ENCODE results near the gene AUTS2. TPM values are rescaled to one million over a fixed set of nuclear protein-coding genes. Genes with fewer than 3 reads are reported as not detected.
A peak's percentile ranks its signal among the peaks of the same experiment; 100 is the strongest.

The AUTS2 gene
- total RNA-seq, 1 experiment from 2014 or later, result 256 TPM

- Histone ChIP-seq H3K18ac (ENCODE audit: insufficient read length, low read depth, low read length) (no peak overlapping the region), H3K79me1 (ENCODE audit: insufficient read depth, low read depth, low read length, poor library complexity, severe bottlenecking) (no peaks in the 10 kb centered on the region), H3K27me3 (ENCODE audit: insufficient read depth, low read length) (no peaks in the 10 kb centered on the region), H2AK5ac (ENCODE audit: insufficient read length, low read length) (no peak overlapping the region), H3K14ac (ENCODE audit: insufficient read depth, low read length) (no peak overlapping the region), H3K9me3 (ENCODE audit: control insufficient read depth, low read depth, low read length) (no peaks in the 10 kb centered on the region), H2BK12ac (ENCODE audit: insufficient read length, low read depth, low read length) (no peak overlapping the region), H2BK20ac (ENCODE audit: low read depth, low read length, poor library complexity, severe bottlenecking) (no peak overlapping the region), H3K23ac (ENCODE audit: insufficient read length, low read depth, low read length) (no peak overlapping the region), H3K56ac (ENCODE audit: insufficient read length, low read depth, low read length) (no peak overlapping the region), H2AFZ (ENCODE audit: low read length) (no peak overlapping the region), H3K9ac (ENCODE audit: extremely low read depth, insufficient read length, low read length) (no peak overlapping the region), H3K4me1 (ENCODE audit: insufficient read depth, low read length) (peaks cover 2% of the 10 kb centered on the region; the same call in 1 of the 2 replicates), H3K27ac (ENCODE audit: insufficient read length, low read depth, low read length) (no peak overlapping the region), H2BK120ac (ENCODE audit: low read depth, low read length, poor library complexity, severe bottlenecking) (no peak overlapping the region), H3K79me2 (ENCODE audit: insufficient read depth, low read length) (no peaks in the 10 kb centered on the region), H3K4me2 (ENCODE audit: insufficient read depth, insufficient read length, low read length) (no peak overlapping the region), H4K8ac (replicated peaks; ENCODE audit: insufficient read length, low read depth, low read length) (no peak overlapping the region), H3K4ac (ENCODE audit: low read depth, low read length) (no peak overlapping the region), H2BK15ac (ENCODE audit: low read depth, low read length) (no peak overlapping the region), H2BK5ac (ENCODE audit: insufficient read length, low read length) (no peak overlapping the region), H4K91ac (ENCODE audit: insufficient read length, low read depth, low read length) (no peak overlapping the region), H4K20me1 (ENCODE audit: control insufficient read depth, insufficient read depth, insufficient read length) (no peaks in the 10 kb centered on the region), H3T11ph (ENCODE audit: low read length) (no peak overlapping the region), H4K5ac (ENCODE audit: insufficient read length, low read depth, low read length) (no peak overlapping the region), H3K23me2 (ENCODE audit: insufficient read length, low read depth, low read length, poor library complexity, severe bottlenecking) (no peaks in the 10 kb centered on the region)
- no peak for DNase-seq
- no peaks in the 10 kb centered on the region for H3K36me3 Mint-ChIP-seq (ENCODE audit: insufficient read depth in 1 of 3, low read depth in 3 of 3)
- H3K27me3 Mint-ChIP-seq (ENCODE audit: low read depth), result no peaks in the 10 kb centered on the region
- H3K4me1 Mint-ChIP-seq, result peaks cover 32 to 36% of the 10 kb centered on the region in 2 experiments
- WGBS (ENCODE audit: extremely low coverage, insufficient read length, low lambda C conversion rate), result no CpG with 5 or more reads among the region's 2 CpGs
- peak overlapping the region in 2 of 3 experiments; percentile 7 to 50; a peak in 1 of 7 replicates for H3K27ac Mint-ChIP-seq
- no peak for TF ChIP-seq CTCF (conservative IDR thresholded peaks at IDR 0.05)
- no peak overlapping the region for H3K4me3 Mint-ChIP-seq
- no peaks in the 10 kb centered on the region for H3K9me3 Mint-ChIP-seq
Measured at GRCh38 chr7:69817121-69817520, 218.8 kb downstream of the AUTS2 start.

All from H9 (cell line).